GM19043 (cell line): ENCODE results near the gene TEX14.
"Not testable (repeated sequence)": the region's sequence is repeated elsewhere in the genome, so short reads cannot be mapped to it uniquely, and the experiment has no call there.

ENCODE experiments used
- ATAC-seq: cut with Tn5 transposase; IDR thresholded peaks from one replicate; pipeline ENCODE4 v1.9.1; 2021; ENCODE audit warnings: low read depth; ENCODE audit not compliant: unreplicated experiment

TEX14 gene

DNA sequence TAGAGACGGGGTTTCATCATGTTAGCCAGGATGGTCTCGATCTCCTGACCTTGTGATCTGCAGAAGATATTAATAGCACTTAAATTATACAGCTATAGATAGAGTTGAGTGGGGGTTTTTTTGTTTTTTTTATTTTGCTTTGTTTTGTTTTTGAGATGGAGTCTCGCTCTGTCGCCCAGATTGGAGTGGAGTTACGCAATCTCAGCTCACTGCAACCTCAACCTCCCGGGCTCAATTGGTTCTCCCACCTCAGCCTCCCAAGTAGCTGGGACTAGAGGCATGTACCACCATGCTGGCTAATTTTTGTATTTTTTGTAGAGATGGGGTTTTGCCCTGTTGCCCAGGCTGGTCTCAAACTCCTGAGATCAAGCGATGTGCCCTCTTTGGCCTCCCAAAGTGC, 1.8 kb downstream of the TEX14 start:
- ATAC-seq: not testable (repeated sequence)

DNA sequence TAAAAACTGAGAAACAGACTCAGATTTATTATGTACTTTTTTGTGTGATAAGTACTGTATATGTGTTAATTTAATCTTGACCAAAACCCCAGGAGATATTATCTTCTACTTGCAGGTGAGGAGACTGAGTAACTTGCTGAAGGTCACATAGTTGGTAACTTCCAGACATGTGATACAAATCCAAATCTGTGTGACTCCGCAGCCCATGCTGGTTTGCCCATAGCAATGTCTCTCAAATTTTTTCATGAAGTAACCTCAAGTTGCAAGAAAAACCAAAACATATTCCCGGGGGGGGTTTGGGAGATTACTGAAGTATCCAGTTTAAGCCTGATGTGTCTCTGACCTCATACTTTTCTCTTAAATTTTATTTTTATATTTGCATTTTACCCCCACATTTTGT, 3.3 kb downstream of the TEX14 start:
- no peak for ATAC-seq

DNA sequence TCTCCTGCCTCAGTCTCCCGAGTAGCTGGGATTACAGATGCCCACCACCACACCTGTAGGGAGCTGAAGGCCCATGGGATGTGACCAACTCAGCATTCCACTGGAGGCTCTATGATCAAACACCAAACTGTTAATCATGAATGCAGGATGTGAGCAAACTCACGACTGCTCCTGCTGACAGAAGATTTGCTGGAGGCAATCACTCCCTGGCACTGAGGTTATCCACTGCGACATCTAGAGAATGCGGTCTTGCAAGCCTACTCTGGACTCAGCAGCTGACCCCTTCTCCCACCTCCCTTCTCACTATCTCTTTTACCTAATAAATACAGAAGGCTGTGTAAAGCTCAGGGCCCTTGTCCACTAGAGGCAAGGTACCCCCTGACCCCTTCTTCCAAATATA, 4.9 kb downstream of the TEX14 start:
- no peak for ATAC-seq

DNA sequence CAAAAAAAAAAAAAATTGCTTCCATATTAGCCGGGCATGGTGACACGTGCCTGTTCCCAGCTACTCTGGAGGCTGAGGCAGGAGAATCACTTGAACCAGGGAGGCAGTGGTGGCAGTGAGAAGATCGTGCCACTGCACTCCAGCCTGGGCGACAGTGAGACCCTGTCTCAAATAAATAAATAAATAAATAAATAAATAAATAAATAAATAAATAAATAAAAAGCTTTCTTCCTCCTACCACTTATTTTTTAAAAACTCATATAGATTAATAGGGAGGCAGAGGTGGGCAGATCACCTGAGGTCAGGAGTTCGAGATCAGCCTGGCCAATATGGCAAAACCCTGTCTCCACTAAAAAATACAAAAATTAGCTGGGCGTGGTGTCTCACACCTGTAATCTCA, 7.4 kb downstream of the TEX14 start:
- ATAC-seq: not testable (repeated sequence)

DNA sequence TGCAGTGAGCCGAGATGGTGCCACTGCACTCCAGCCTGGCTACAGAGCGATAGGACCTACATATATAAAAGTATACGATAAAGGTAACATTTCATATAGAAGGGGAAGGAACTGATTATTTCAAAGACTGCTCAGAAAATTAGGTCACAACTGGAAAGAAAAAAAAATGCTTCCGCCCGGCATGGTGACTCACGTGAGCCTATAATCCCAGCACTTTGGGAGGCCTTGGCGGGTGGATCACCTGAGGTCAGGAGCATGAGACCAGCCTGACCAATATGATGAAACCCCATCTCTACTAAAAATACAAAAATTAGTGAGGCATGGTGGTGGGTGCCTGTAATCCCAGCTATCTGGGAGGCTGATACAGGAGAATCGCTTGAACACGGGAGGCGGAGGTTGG, 7.8 kb downstream of the TEX14 start:
- no peak for ATAC-seq

DNA sequence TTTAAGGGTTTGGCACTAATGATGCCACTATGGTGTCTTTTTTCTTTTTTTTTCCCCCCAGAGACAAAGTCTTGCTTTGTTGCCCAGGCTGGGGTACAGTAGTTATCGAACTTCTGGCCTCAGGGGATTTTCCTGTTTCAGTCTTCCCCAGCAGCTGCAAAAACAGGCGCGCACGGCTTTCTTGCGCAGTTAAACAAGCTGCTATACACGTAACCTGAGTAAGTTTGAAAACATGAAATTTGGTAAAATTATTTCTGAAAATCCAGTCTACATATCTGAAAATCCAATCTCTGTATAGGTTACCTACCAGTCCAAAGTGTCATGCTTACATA, 11.8 kb downstream of the TEX14 start:
- ATAC-seq: no peak

DNA sequence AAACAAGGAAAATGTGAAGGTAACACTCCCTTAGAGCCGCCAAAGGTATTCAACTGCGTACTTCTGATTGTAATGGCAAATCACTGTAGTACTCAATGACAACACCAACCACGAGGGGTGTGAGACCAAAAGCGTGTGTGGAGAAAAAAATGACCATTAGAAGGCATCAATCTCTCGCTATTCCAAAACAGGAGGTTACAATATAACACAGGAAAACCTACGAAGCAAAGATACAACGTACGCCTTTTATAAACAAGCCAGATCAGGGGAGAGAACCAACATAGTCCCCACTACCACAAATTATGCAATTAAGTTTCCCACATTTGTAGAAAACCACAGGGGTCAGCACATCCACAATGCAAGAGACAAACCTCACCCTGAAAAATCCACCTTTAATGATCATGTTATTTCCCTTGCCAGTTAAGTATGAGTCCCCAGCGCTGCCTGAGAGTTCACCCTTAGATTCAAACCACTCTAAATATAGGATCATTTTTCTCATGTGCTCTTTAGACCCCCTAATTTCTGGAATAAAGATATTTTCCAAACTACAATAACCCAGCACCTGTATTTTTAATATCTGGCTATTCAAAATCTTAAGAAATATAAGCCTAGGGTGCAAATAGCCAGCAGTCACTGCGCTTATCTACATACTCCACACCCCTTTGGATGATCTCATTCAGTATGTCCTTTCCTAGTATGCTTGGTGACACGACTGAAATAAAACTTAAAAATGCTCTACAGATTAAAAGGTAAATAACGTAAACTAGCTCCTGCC, 12.4 kb downstream of the TEX14 start:
- ATAC-seq: no peak

DNA sequence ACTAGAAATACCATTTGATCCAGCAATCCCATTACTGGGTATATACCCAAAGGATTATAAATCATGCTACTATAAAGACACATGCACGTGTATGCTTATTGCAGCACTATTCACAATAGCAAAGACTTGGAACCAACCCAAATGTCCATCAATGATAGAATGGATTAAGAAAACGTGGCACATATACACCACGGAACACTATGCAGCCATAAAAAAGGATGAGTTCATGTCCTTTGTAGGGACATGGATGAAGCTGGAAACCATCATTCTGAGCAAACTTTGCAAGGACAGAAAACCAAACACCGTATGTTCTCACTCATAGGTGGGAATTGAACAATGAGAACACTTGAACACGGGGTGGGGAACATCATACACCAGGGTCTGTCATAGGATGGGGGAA, 13.6 kb downstream of the TEX14 start:
- not testable (repeated sequence) for ATAC-seq

GRCh38 chr17:58677194-58677880, 14.5 kb downstream of the TEX14 start:
- no peak for ATAC-seq

GRCh38 chr17:58671969-58672368, 19.9 kb downstream of the TEX14 start:
- ATAC-seq: no peak

GRCh38 chr17:58669853-58670252, 22.0 kb downstream of the TEX14 start:
- ATAC-seq: no peak

GRCh38 chr17:58668598-58668935, 23.3 kb downstream of the TEX14 start:
- no peak for ATAC-seq

GRCh38 chr17:58667934-58668597, 23.8 kb downstream of the TEX14 start:
- ATAC-seq: no peak

GRCh38 chr17:58666858-58667267, 25.0 kb downstream of the TEX14 start:
- no peak for ATAC-seq

GRCh38 chr17:58665946-58666857, 25.6 kb downstream of the TEX14 start:
- ATAC-seq: no peak

DNA sequence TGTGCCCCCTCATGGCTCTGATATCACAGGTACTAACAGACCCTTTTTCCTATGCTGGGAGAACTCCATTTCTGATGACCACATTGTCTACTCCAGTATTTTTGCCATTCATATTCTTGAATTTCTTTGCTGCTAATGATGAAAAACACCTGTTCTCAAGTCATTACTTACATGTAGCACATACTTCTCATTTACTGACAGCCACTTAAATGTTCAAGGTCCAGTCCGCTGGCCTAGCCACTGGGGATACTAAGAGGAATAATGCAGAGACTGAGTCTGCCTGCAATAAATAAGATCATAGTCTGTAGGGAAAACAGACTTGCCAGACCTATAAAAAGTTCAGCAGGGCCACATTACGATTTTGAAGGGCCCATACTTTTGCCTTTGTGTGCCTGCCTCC, 27.5 kb downstream of the TEX14 start:
- no peak for ATAC-seq

DNA sequence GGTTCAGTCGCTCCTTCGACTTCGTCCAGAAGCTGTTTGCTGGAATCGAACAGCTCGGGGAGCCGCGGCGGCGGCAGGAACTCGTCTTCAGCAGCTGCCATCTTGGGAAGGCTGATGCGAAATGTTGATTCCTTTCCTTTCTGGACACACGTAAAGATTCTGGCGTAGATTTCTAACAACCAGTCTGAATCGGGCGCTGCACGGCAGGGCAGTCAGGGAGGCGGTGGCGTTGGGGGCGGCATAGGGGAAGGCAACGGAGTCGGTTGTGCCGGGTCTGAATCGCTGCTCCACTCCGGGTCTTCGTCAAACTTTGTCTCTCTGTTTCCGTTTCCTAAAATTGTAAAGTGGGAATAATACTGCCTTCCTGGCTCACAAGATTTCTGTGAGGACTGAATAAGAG, 30.3 kb downstream of the TEX14 start:
- no peak for ATAC-seq

DNA sequence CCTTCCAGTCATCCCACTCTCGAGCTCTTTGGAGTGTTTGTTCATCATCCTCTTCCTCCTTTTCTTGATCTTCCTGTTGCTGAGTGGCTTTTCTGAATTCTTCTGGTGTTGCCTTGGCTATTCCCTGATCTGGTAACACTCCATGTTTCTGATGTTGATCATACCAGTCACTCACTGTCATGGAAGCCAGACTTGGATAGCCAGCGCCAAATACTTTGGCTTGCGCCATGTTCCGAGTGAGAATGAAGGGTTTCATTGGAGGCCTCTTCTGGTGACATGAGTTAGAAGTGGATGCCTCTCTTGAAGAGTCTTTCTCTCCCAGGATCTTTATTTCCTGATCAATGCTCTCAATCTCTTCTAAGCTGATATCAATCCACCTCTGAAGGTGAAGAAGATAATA, 31.2 kb downstream of the TEX14 start:
- no peak for ATAC-seq

DNA sequence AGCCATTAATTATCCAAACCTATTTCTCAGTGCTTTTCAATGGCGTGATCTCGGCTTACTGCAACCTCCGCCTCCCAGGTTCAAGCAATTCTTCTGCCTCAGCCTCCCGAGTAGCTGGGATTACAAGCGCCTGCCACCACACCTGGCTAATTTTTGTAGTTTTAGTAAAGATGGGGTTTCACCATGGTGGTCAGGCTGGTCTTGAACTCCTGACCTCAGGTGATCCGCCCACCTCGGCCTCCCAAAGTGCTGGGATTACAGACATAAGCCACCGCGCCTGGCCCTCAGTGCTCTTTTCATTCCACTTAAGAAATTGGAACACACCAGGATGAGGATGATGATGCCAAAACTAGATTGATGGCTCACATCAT, 32.1 kb downstream of the TEX14 start:
- ATAC-seq: not testable (repeated sequence)

- peak; percentile 73 for ATAC-seq
Observed at GRCh38 chr17:58658804-58659713, 32.8 kb downstream of the TEX14 start.
